Right ventricle myocardium superior (tissue), 1 donor: ENCODE results near the gene TRNP1. TPM values are rescaled to one million over a fixed set of nuclear protein-coding genes. Genes with fewer than 3 reads are reported as not detected.
A peak's percentile ranks its signal among the peaks of the same experiment; 100 is the strongest.
"Not testable (repeated sequence)": the region's sequence is repeated elsewhere in the genome, so short reads cannot be mapped to it uniquely, and the experiment has no call there.

Experiments used
- ATAC-seq: fragments of 200-7000 bp; cut with Tn5 transposase; one replicate; pipeline ENCODE4 v1.9.1; 2020; ENCODE audit warnings: mild to moderate bottlenecking; ENCODE audit not compliant: poor library complexity
- DNase-seq: peaks from one replicate; pipeline ENCODE4 v3.0.0-alpha.2; 2020
- intact Hi-C: fragments of 100-400 bp; cut with DNase I; formaldehyde crosslinking; loops from one replicate; pipeline ENCODE4 v1.11.2; 2022
- long read RNA-seq: library from polyadenylated mRNA; unstranded; transcript quantifications from one replicate; pipeline ENCODE4 v2.0.0, GENCODE V29; 2021
- total RNA-seq: library from RNA; stranded (reverse); fragmentation: NEBNext Ultra II Directional; extraction: Animal tissue kit (Norgen Biotek cat#: 25700); gene quantifications from one replicate; pipeline ENCODE4 v1.2.1, GENCODE V29; 2021
- donor health status: DM: no; HTN: yes; CAD: no; lungs with severe emphysema.

The TRNP1 gene
- total RNA-seq = 31.7 TPM
- long read RNA-seq, transcript TRNP1-202 (2 exons, 575 nt) = minor isoform, 33 of 188 reads
- long read RNA-seq, transcript TRNP1-201 (2 exons, 1,958 nt) = major isoform, 144 of 188 reads
- long read RNA-seq, partial matches to known transcripts = 0 of 188 reads
- long read RNA-seq, other reads (novel, unspliced or antisense) = 11 of 188 reads

DNA sequence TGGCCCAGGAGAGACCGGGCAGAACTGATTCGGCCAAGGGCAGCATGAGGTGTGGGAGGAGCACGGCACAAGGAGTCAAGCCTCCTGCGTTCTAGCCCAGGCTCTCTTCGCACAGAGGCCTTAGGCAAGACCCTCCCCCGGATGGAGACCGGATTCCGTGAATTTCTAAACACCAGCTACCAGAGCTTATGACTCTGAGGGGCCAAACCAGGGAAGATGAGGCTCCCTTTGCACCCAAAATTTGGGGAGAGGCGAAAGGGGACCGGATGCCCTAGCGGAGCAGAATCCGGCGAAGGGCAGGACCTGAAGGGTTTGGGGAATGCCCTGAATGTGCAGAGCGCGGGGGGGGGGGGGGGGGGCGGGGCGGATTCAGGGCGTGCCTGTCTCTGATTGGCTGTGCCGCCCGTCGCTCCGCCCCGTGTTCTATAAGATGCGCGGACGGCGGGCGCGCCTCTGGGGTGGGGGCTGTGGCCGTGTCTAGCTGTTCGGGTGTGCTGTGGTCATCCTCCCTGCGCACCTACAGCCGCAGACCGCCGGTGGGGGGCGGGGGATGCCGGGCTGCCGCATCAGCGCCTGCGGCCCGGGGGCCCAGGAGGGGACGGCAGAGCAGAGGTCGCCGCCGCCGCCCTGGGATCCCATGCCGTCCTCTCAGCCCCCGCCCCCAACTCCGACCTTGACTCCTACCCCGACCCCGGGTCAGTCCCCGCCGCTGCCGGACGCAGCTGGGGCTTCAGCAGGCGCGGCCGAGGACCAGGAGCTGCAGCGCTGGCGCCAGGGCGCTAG, at the start of gene TRNP1:
Gene TRNP1 (plus strand): TSS at position 456 of the 783 bp plus-strand sequence. CDS start 95 bp downstream, at position 551.
- DNase-seq = peak; percentile 89
- ATAC-seq = peak; percentile 76
- intact Hi-C loops = no loop called here

GRCh38 chr1:26945138-26945537, 48.4 kb upstream of the TRNP1 start:
- no peak for DNase-seq
- no peak for ATAC-seq

GRCh38 chr1:26945728-26946127, 47.8 kb upstream of the TRNP1 start:
- intact Hi-C loops = no loop called here
- DNase-seq (no peak), ATAC-seq (peak; percentile 54)

More at GRCh38 chr1:26945138-26945537, 48.4 kb upstream of the TRNP1 start:
- intact Hi-C loops = no loop called here

GRCh38 chr1:26946270-26946669, 47.2 kb upstream of the TRNP1 start:
- no peak for DNase-seq
- peak; percentile 13 for ATAC-seq
- intact Hi-C loops = no loop called here

GRCh38 chr1:26948725-26949057, 44.8 kb upstream of the TRNP1 start:
- ATAC-seq, intact Hi-C loops, DNase-seq: not testable (repeated sequence)

GRCh38 chr1:26949266-26949925, 44.1 kb upstream of the TRNP1 start:
- DNase-seq = no peak
- intact Hi-C loops = no loop called here
- ATAC-seq = peak; percentile 68

DNA sequence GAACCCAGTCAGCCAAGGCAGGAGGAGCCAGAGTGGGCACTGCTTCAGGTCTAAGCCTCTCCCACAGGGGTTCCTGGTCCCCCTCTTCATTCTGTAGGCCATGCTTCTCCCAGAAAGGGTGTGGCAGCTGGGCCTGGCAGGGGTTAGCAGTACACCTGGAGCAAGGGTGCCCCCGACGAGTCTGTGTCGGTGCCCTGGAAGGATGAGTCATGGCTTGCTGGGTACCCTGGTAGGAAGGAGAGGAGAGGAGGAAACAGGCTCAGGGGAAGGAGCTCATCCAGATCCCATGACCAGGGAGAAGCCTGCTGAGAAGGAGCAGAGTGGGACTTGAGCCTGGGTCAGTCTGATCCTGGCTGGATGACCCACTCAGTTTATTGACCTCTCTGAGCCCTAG, 43.6 kb upstream of the TRNP1 start:
- peak; percentile 5 for ATAC-seq
- intact Hi-C loops = no loop called here

GRCh38 chr1:26950602-26951001, 42.9 kb upstream of the TRNP1 start:
- intact Hi-C loops = no loop called here
- no peak for ATAC-seq

More for the DNA sequence above, 43.6 kb upstream of the TRNP1 start:
- no peak for DNase-seq

GRCh38 chr1:26951216-26951615, 42.3 kb upstream of the TRNP1 start:
- ATAC-seq (no peak), DNase-seq (no peak)
- intact Hi-C loops = no loop called here

More at GRCh38 chr1:26950602-26951001, 42.9 kb upstream of the TRNP1 start:
- no peak for DNase-seq

- DNase-seq (no peak), ATAC-seq (no peak)
- intact Hi-C loops = no loop called here
These were observed 41.5 kb upstream of the TRNP1 start for GRCh38 chr1:26951821-26952497.

- intact Hi-C loops = no loop called here
- ATAC-seq (no peak), DNase-seq (no peak)
These were observed 40.1 kb upstream of the TRNP1 start for GRCh38 chr1:26953374-26953773.

DNA sequence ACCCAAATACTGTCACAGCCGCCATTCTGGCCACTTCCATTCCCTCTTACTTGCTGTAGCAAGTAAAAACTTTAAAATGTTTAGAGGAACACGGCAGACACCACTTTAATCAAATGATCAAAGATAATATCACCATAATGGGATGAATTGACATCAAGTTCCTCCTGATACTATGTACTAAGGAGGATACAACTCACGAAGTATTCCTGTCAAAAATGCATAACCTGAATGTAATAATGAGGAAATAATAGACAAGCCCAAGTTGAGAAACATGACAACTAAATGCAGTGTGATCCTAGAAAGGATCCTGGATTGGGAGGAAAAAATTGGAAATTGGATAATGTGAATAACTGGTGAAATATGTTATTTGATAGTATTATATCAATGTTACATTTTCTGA, 37.2 kb upstream of the TRNP1 start:
- intact Hi-C loops = no loop called here
- ATAC-seq (no peak), DNase-seq (no peak)

DNA sequence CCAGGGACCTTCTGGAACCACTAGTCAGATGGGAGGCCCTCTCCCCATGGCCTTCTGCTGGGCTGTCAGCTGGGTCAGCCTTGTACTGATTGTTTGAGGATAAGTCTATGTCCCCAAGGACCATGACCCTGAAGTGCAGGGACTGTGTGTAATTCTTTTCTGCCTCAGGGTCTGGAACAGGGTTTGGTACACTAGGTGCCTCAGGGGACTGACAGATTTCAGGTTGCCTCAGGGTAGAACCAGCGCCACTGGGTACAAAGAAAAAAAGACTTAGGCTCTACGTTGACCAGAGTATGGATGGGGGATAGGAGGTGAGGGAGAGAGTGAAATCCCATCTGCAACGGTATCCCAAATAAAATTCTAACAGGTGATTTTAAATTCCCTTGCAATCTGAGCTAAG, 36.2 kb upstream of the TRNP1 start:
- ATAC-seq (no peak), DNase-seq (no peak)
- intact Hi-C loops = no loop called here

- intact Hi-C loops = no loop called here
- DNase-seq (no peak), ATAC-seq (no peak)
These were observed 34.2 kb upstream of the TRNP1 start for GRCh38 chr1:26959270-26959669.

- intact Hi-C loops = no loop called here
These were observed 33.5 kb upstream of the TRNP1 start, which contains the start of gene KDF1 for GRCh38 chr1:26959722-26960624. Gene KDF1, minus strand, starts transcription at chr1:26960468. Its CDS starts 8,088 bp downstream, at chr1:26952380.

GRCh38 chr1:26960625-26960966, 32.9 kb upstream of the TRNP1 start:
- no peak for DNase-seq
- intact Hi-C loops = no loop called here
- no peak for ATAC-seq

More at GRCh38 chr1:26959722-26960624, 33.5 kb upstream of the TRNP1 start, which contains the start of gene KDF1:
- DNase-seq (no peak), ATAC-seq (peak; percentile 61)

DNA sequence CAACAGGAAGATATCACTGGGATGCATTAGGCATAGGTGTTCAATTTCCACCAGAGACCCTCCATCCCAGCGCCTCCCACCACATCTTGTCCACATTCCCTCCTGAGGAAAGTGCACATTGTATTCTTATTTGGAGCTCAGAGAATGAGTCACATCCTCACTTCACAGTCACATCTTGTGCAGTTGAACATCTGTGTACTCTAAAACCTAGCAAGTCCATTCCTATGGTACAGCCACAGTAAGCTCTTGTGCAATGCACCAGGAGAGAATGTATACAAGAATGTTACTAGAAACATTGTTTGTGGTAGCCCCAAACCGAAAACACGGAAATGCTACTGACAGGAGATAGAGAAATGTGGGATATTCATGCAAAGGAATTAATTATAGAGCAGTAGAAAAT, 31.7 kb upstream of the TRNP1 start:
- ATAC-seq (no peak), DNase-seq (no peak)
- intact Hi-C loops = no loop called here

GRCh38 chr1:26965213-26965612, 28.3 kb upstream of the TRNP1 start:
- ATAC-seq (no peak), DNase-seq (no peak)
- intact Hi-C loops = no loop called here
